ENCODE results near the gene C11orf87.

The C11orf87 gene

GRCh38 chr11:109454857-109455256 is 32.9 kb downstream of the C11orf87 start:
- DNase-seq, result no peak

All from activated CD4-positive, alpha-beta T cell treated with anti-CD3 and anti-CD28 coated beads for 1 hour (primary cell).